ENCODE measurements around the gene IGFBP5. TPM values are rescaled to one million over a fixed set of nuclear protein-coding genes. Genes with fewer than 3 reads are reported as not detected.

IGFBP5 gene
- total and polyA plus RNA-seq, 10 of the 15 experiments (the other 5 are each of a cell fraction or from before 2014, with no cell fraction given) = 2.8 TPM; not detected in 9

- BruUV-seq (replicated peaks) = no TSS peak
- ChIA-PET POLR2A (no interaction called here), SMC1A (ENCODE audit: uncharacterized antibody, unreplicated experiment) (interaction anchor here (1.3 kb wide), 1 partner anchor 1025 kb away, joined by 3 read pairs; no protein-coding TSS in a partner anchor), CTCF (interaction anchor here (0.7 to 1.2 kb wide), 2 partner anchors 12 to 823 kb away, joined by 3 read pairs; no protein-coding TSS in a partner anchor), RAD21 (ENCODE audit: unreplicated experiment) (interaction anchor here (1.1 kb wide), 1 partner anchor 1025 kb away, joined by 3 read pairs; no protein-coding TSS in a partner anchor)
- no peak for DNase-seq (ENCODE audit: low read depth, low spot score)
- Histone ChIP-seq H3K36me3 (ENCODE audit: control insufficient read depth in 2 of 2, insufficient read depth in 2 of 2, low read length in 1 of 2) (no peaks in the 10 kb centered on the region), H3K4me1 (ENCODE audit: control insufficient read depth, insufficient read depth, low read length) (no peaks in the 10 kb centered on the region), H3K9me3 (replicated peaks; ENCODE audit: control insufficient read depth, insufficient read depth, low read length) (no peaks in the 10 kb centered on the region), H3K9ac (ENCODE audit: control insufficient read depth, insufficient read depth, low read length) (no peak overlapping the region), H3K27ac (ENCODE audit: control insufficient read depth, insufficient read depth) (no peak overlapping the region), H2AFZ (ENCODE audit: control insufficient read depth, low read depth, low read length) (no peak overlapping the region), H3K4me3 (no peak overlapping the region), H3K4me2 (ENCODE audit: control insufficient read depth, insufficient read depth) (no peak overlapping the region), H4K20me1 (ENCODE audit: control insufficient read depth, insufficient read depth) (no peaks in the 10 kb centered on the region), H3K27me3 (replicated peaks in 1 of 2; ENCODE audit: control insufficient read depth in 2 of 2, insufficient read depth in 2 of 2, low read length in 1 of 2) (peaks cover 6 to 7% of the 10 kb centered on the region in 2 experiments), H3K79me2 (ENCODE audit: control insufficient read depth, insufficient read depth, low read length) (no peaks in the 10 kb centered on the region)
- intact Hi-C loops (cut with micrococcal nuclease; ENCODE audit: unreplicated experiment) (no loop called here), in situ Hi-C loops (cut with MboI) (no loop called here)
- no peak for FAIRE-seq
- 3% methylated on average over 4 of the region's 4 CpGs for WGBS (ENCODE audit: insufficient coverage, insufficient replicate concordance, low lambda C conversion rate, missing lambda C conversion rate)
- ATAC-seq = peak; percentile 62
- TF ChIP-seq SMC3 (IDR thresholded peaks at IDR 0.05; ENCODE audit: borderline replicate concordance, low read length) (peak; percentile 34; the same call in 1 of the 2 replicates), RAD21 (IDR thresholded peaks at IDR 0.05; ENCODE audit: insufficient read depth, low read depth, low read length) (peak; percentile 25; the same call in 1 of the 2 replicates), CTCF (IDR thresholded peaks at IDR 0.05 in 2 of 3, conservative IDR thresholded peaks at IDR 0.05 in 1 of 3; ENCODE audit: control insufficient read depth in 2 of 3, extremely low read depth in 1 of 3, insufficient read depth in 1 of 3, low read depth in 3 of 3, low read length in 3 of 3) (peak; percentile 19 to 57 (median 46); a peak in 5 of 6 replicates), POLR2AphosphoS2 (IDR thresholded peaks at IDR 0.05; ENCODE audit: low read depth, low read length) (no peak)
Observed at GRCh38 chr2:216687646-216688045, 7.7 kb downstream of the IGFBP5 start.

Data from GM12878 (cell line).